K562 (cell line): Measurements from ENCODE around the gene SGPL1. TPM values are rescaled to one million over a fixed set of nuclear protein-coding genes. Genes with fewer than 3 reads are reported as not detected.

Experiments used
- ATAC-seq: fragments of 200-7000 bp; cut with Tn5 transposase; 3 replicates; pipeline ENCODE4 v1.9.1; 2020; ENCODE audit warnings: moderate library complexity
- BruUV-seq: library from RNA; stranded (reverse); fragments of 400-500 nt; replicated peaks from 2 replicates; lab custom pipeline; 2021; lab: Mats Ljungman, UMichigan
- CTCF ChIA-PET: fragments of 300-600 bp; formaldehyde crosslinking; extraction: SDS; loops from one replicate; lab custom pipeline; 2021; ENCODE audit warnings: low intra/inter-chr PET ratio; lab: Yijun Ruan, JAX
- POLR2A ChIA-PET: fragments of 300-600, 350-650 bp; sonication (Branson Sonifier 250); formaldehyde crosslinking; extraction: SDS; loops from one replicate; lab custom pipeline; 2021; ENCODE audit warnings: antibody characterized with exemption, inconsistent platforms; lab: Yijun Ruan, JAX
- DNase-seq, 4 experiments: peaks; one replicate each; pipeline versions ENCODE4 v3.0.0 to v3.0.0-alpha.2; 2011 to 2018; ENCODE audit warnings: low spot score in 3 of 4, mixed read lengths in 3 of 4; ENCODE audit errors: extremely low read depth in 1 of 4
- FAIRE-seq: peaks from 2 replicates; lab custom pipeline; 2011; peaks lifted over from hg19 to GRCh38; lab: Jason Lieb, UNC
- H2AFZ ChIP-seq: 2 replicates; pipeline ENCODE4 v1.6.0; 2011; ENCODE audit warnings: low read depth, low read length, control low read depth, inconsistent platforms
- H3K27ac ChIP-seq: fragments of 200-600 bp; 3 replicates; pipeline ENCODE4 v1.8.0; 2011; ENCODE audit warnings: low read depth, mild to moderate bottlenecking, control low read depth, inconsistent platforms, low read length, moderate library complexity, mixed read lengths; ENCODE audit errors: extremely low read depth
- H3K27me3 ChIP-seq, 2 experiments: fragments of 300-600 bp in 1 of 2; 2 replicates in 1 of 2; 3 replicates in 1 of 2; pipeline versions ENCODE4 v1.6.0 to v1.8.0; 2011; ENCODE audit warnings: inconsistent platforms in 2 of 2, low read length in 2 of 2, mild to moderate bottlenecking in 1 of 2, mixed read lengths in 1 of 2, moderate library complexity in 1 of 2; ENCODE audit not compliant: control insufficient read depth in 2 of 2, insufficient read depth in 2 of 2
- H3K36me3 ChIP-seq: fragments of 300-600 bp; 3 replicates; pipeline ENCODE4 v1.8.0; 2011; ENCODE audit warnings: mild to moderate bottlenecking, low read length, inconsistent platforms; ENCODE audit not compliant: control insufficient read depth, insufficient read depth
- H3K4me1 ChIP-seq, 2 experiments: fragments of 200-600 bp in 1 of 2; replicated peaks in 1 of 2; 2 replicates in 1 of 2; 3 replicates in 1 of 2; pipeline versions ENCODE4 v1.5.1 to v1.8.0; 2011; ENCODE audit warnings: inconsistent platforms in 2 of 2, low read length in 2 of 2, mild to moderate bottlenecking in 1 of 2, mixed read lengths in 1 of 2, moderate library complexity in 1 of 2; ENCODE audit not compliant: control insufficient read depth in 2 of 2, insufficient read depth in 2 of 2
- H3K4me2 ChIP-seq: 2 replicates; pipeline ENCODE4 v1.6.1; 2011; ENCODE audit warnings: low read length, control low read depth, inconsistent platforms, mixed read lengths; ENCODE audit not compliant: insufficient read depth
- H3K4me3 ChIP-seq: fragments of 200-600 bp; sonication (generic), shearing (Covaris generic); 2 replicates; pipeline ENCODE4 v1.5.1; 2016; ENCODE audit warnings: control low read depth, inconsistent platforms
- H3K79me2 ChIP-seq: fragments of 200-600 bp; 3 replicates; pipeline ENCODE4 v1.8.0; 2011; ENCODE audit warnings: low read length, inconsistent platforms; ENCODE audit not compliant: control insufficient read depth, insufficient read depth
- H3K9ac ChIP-seq, 2 experiments: 2 replicates each; pipeline versions ENCODE4 v1.6.0 to v1.6.1; 2011; ENCODE audit warnings: low read depth in 2 of 2, low read length in 2 of 2, control low read depth in 1 of 2, inconsistent platforms in 1 of 2, mild to moderate bottlenecking in 1 of 2, mixed read lengths in 1 of 2; ENCODE audit not compliant: insufficient read depth in 1 of 2
- H3K9me1 ChIP-seq: one replicate; pipeline ENCODE4 v1.6.0; 2011; ENCODE audit warnings: inconsistent platforms, mild to moderate bottlenecking, low read length, moderate library complexity; ENCODE audit not compliant: control insufficient read depth, insufficient read depth
- H3K9me3 ChIP-seq: replicated peaks from 2 replicates; pipeline ENCODE4 v1.5.1; 2011; ENCODE audit warnings: low read depth, low read length, inconsistent platforms; ENCODE audit not compliant: control insufficient read depth, insufficient read depth
- H4K20me1 ChIP-seq: replicated peaks from 2 replicates; pipeline ENCODE4 v1.6.1; 2011; ENCODE audit warnings: low read length, inconsistent platforms, mixed read lengths; ENCODE audit not compliant: control insufficient read depth, insufficient read depth
- AFF1 ChIP-seq, 2 experiments: fragments of 450-650 bp; IDR thresholded peaks; 2 replicates each; pipeline ENCODE4 v1.6.1; 2018; ENCODE audit warnings: mild to moderate bottlenecking in 2 of 2, low read depth in 1 of 2; ENCODE audit not compliant: partially characterized antibody in 2 of 2
- CREM ChIP-seq: IDR thresholded peaks from 2 replicates; pipeline ENCODE4 v1.6.1; 2014; ENCODE audit warnings: antibody characterized with exemption, low read depth
- E2F3 ChIP-seq: fragments of 250-450 bp; sonication (Bioruptor Pico); IDR thresholded peaks from 2 replicates; pipeline ENCODE4 v1.4.0; 2020; ENCODE audit warnings: mild to moderate bottlenecking
- FIP1L1 ChIP-seq: fragments of 200-400 bp; formaldehyde crosslinking; IDR thresholded peaks from 2 replicates; pipeline ENCODE4 v1.6.1; 2018; ENCODE audit warnings: mild to moderate bottlenecking, low read depth, low read length; ENCODE audit not compliant: poor library complexity, severe bottlenecking
- L3MBTL2 ChIP-seq: fragments of 450-650 bp; IDR thresholded peaks from 2 replicates; pipeline ENCODE4 v1.6.1; 2016; ENCODE audit warnings: mild to moderate bottlenecking, moderate library complexity
- SETDB1 ChIP-seq: IDR thresholded peaks from one replicate; pipeline ENCODE4 v1.6.1; 2012; ENCODE audit warnings: low read length, control low read depth, inconsistent platforms
- SRSF3 ChIP-seq: fragments of 200-400 bp; formaldehyde crosslinking; IDR thresholded peaks from 2 replicates; pipeline ENCODE4 v1.6.1; 2016; ENCODE audit warnings: mild to moderate bottlenecking, low read length, moderate library complexity; ENCODE audit not compliant: insufficient read depth
- STAG1 ChIP-seq: sonication (generic); formaldehyde crosslinking; IDR thresholded peaks from 2 replicates; pipeline ENCODE4 v1.5.0; 2020; ENCODE audit warnings: missing genetic modification reagents, borderline replicate concordance
- TFAP4 ChIP-seq: sonication (generic); formaldehyde crosslinking; IDR thresholded peaks from 2 replicates; pipeline ENCODE4 v1.8.0; 2022; ENCODE audit warnings: missing genetic modification reagents, mild to moderate bottlenecking, moderate library complexity, borderline replicate concordance
- ZNF175 ChIP-seq: fragments of 200-800 bp; sonication (Bioruptor generic); IDR thresholded peaks from 2 replicates; pipeline ENCODE4 v1.6.1; 2016; ENCODE audit warnings: low read depth, mild to moderate bottlenecking, missing genetic modification characterization, missing compliant biosample characterization
- ZNF24 ChIP-seq: fragments of 450-650 bp; IDR thresholded peaks from 2 replicates; pipeline ENCODE4 v1.6.1; 2016
- ZNF76 ChIP-seq: fragments of 250-450 bp; sonication (Bioruptor Pico); IDR thresholded peaks from 2 replicates; pipeline ENCODE4 v1.4.0; 2020; ENCODE audit warnings: mild to moderate bottlenecking, moderate library complexity, borderline replicate concordance
- WGBS: fragments of 100-300 bp; shearing (Covaris generic); methylation state at CpG from one replicate; pipeline ENCODE4 v1.1.6; 2016; ENCODE audit warnings: low coverage, mixed read lengths; ENCODE audit not compliant: insufficient coverage; ENCODE audit errors: missing lambda C conversion rate; 5-methylcytosine and 5-hydroxymethylcytosine counted together
- in situ Hi-C: fragments of 300-500 bp; cut with MboI; formaldehyde crosslinking; loops from 4 replicates; pipeline ENCODE4 v1.15.0; 2018; ENCODE audit warnings: inconsistent platforms, mixed read lengths
- intact Hi-C: fragments of 100-400 bp; cut with micrococcal nuclease; formaldehyde crosslinking; loops from 2 replicates; pipeline ENCODE4 v1.14.2; 2022
- polyA plus RNA-seq, 8 experiments: library from polyadenylated mRNA; depleted of rRNA in 4 of 8; stranded (reverse) in 5 of 8; unstranded in 3 of 8; fragments of >200 nt; fragmentation: Nextera tagmentation in 2 of 8; fragmentation: Illumina TruSeq in 1 of 8; extraction: Ambion mirVana in 2 of 8; extraction: Trizol in 1 of 8; gene quantifications; 2 replicates each; pipeline versions ENCODE4 v1.2.1 to v1.2.3, GENCODE V29; 2011 to 2014; ENCODE audit warnings: inconsistent platforms in 1 of 8, missing spikeins in 1 of 8
- total RNA-seq, 7 experiments: library from RNA; depleted of rRNA in 6 of 7; stranded (reverse); fragments of >200 nt in 6 of 7; fragmentation: Illumina TruSeq in 2 of 7; extraction: Trizol in 2 of 7; gene quantifications; 2 replicates each; pipeline versions ENCODE4 v1.2.1 to v1.2.3, GENCODE V29; 2011 to 2021; ENCODE audit warnings: low replicate concordance in 1 of 7
- TF ChIP-seq, protein P1 (sequence below): fragments of 150-350 bp; conservative IDR thresholded peaks from 2 replicates; pipeline ENCODE4 v1.6.1; 2014; ENCODE audit warnings: low read length

Gene SGPL1
- total and polyA plus RNA-seq, 9 of the 15 experiments (the other 6 are each of a cell fraction or from before 2014, with no cell fraction given) = 6.0 to 18.0 (median 8.7) TPM

GRCh38 chr10:70810967-70811366, 4.8 kb upstream of the SGPL1 start:
- no peaks in the 10 kb centered on the region for H3K79me2 ChIP-seq
- in situ Hi-C loops = loop anchor here (10.0 kb wide), 1 partner anchor 74 kb away; the partner anchor contains the start of gene PCBD1
- DNase-seq (no peak), ATAC-seq (no peak), FAIRE-seq (no peak)
- H3K4me1 ChIP-seq = peaks cover 11 to 13% of the 10 kb centered on the region in 2 experiments; a peak in 3 of 5 replicates
- no peaks in the 10 kb centered on the region for H3K36me3 ChIP-seq
- no peaks in the 10 kb centered on the region for H3K9me3 ChIP-seq
- no peak overlapping the region for H3K4me3 ChIP-seq
- WGBS = 0% methylated on average over 1 of the region's 1 CpG
- no peak overlapping the region for H3K9ac ChIP-seq
- intact Hi-C loops = no loop called here
- no peaks in the 10 kb centered on the region for H3K9me1 ChIP-seq
- H4K20me1 ChIP-seq = no peaks in the 10 kb centered on the region
- H3K4me2 ChIP-seq = no peak overlapping the region
- CTCF ChIA-PET = no interaction called here
- no TSS peak for BruUV-seq
- H3K27ac ChIP-seq = no peak overlapping the region
- POLR2A ChIA-PET = interaction anchor here (0.9 to 1.7 kb wide), 2 partner anchors 11 to 13 kb away, joined by 3 to 5 read pairs; no protein-coding TSS in a partner anchor
- no peak overlapping the region for H2AFZ ChIP-seq
- TF ChIP-seq SETDB1 (no peak), ZNF175 (CRISPR knock-in tag) (no peak), CREM (no peak), TFAP4 (CRISPR knock-in tag) (no peak), AFF1 (IDR thresholded peaks at IDR 0.05; ENCODE audit: low read depth in 1 of 2, partially characterized antibody in 2 of 2) (no peak), STAG1 (CRISPR knock-in tag) (no peak), ZNF76 (no peak), E2F3 (CRISPR knock-in tag) (no peak), FIP1L1 (no peak), L3MBTL2 (no peak), ZNF24 (no peak), SRSF3 (no peak)
- TF ChIP-seq, protein P1, sequence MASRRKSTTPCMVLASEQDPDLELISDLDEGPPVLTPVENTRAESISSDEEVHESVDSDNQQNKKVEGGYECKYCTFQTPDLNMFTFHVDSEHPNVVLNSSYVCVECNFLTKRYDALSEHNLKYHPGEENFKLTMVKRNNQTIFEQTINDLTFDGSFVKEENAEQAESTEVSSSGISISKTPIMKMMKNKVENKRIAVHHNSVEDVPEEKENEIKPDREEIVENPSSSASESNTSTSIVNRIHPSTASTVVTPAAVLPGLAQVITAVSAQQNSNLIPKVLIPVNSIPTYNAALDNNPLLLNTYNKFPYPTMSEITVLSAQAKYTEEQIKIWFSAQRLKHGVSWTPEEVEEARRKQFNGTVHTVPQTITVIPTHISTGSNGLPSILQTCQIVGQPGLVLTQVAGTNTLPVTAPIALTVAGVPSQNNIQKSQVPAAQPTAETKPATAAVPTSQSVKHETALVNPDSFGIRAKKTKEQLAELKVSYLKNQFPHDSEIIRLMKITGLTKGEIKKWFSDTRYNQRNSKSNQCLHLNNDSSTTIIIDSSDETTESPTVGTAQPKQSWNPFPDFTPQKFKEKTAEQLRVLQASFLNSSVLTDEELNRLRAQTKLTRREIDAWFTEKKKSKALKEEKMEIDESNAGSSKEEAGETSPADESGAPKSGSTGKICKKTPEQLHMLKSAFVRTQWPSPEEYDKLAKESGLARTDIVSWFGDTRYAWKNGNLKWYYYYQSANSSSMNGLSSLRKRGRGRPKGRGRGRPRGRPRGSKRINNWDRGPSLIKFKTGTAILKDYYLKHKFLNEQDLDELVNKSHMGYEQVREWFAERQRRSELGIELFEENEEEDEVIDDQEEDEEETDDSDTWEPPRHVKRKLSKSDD = no peak
- peaks cover 0 to 3% of the 10 kb centered on the region in 2 experiments; a peak in 2 of 5 replicates for H3K27me3 ChIP-seq
